DOHH2 (cell line): ENCODE measurements around the gene PTGIS.

Source experiments
- CTCF ChIP-seq: fragments of 200-600 bp; sonication (generic); IDR thresholded peaks from one replicate; pipeline ENCODE4 v1.5.1; 2014; ENCODE audit warnings: antibody characterized with exemption, mild to moderate bottlenecking, low read depth, low read length; ENCODE audit not compliant: poor library complexity, severe bottlenecking
- EZH2phosphoT487 ChIP-seq: fragments of 200-600 bp; sonication (generic); IDR thresholded peaks from 2 replicates; pipeline ENCODE4 v1.6.1; 2017; ENCODE audit warnings: borderline replicate concordance, mild to moderate bottlenecking, antibody characterized with exemption, low read length, moderate library complexity, mixed read lengths

GRCh38 chr20:49557449-49557848 lies 10.5 kb downstream of the PTGIS start:
- TF ChIP-seq CTCF (no peak), EZH2phosphoT487 (no peak)
